ENCODE measurements around the gene FASTKD3.

DNA sequence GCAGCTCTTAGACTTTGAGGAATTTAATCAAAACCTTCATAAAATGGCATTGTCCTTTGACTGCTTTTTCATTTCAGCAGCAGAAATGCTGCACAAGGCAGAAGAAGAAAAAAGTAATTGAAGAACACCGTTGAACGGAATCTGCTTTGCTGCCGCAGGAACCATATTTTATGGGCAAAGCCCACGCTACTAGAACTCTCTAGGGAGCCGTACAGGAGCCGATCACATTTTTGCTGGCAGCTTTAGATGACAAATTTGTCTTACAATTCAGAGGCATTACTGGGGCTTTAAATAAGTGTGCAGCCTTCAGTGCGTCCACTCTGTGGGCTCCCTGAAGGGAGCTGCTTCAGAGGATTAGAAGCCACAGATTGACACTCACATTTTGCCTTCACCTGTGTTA, 23.3 kb downstream of the FASTKD3 start:
- no peak for TF ChIP-seq POLR2A (IDR thresholded peaks at IDR 0.05; ENCODE audit: low read length)
- TF ChIP-seq GATA1 (IDR thresholded peaks at IDR 0.05; ENCODE audit: low read depth, low read length) = no peak

Measured in erythroblast (primary cell).